Cardiac fibroblast (primary cell): ENCODE measurements around the gene CPB2.

Experiments used
- DNase-seq, 2 donors: peaks; one replicate each; pipeline versions ENCODE4 v3.0.0 to v3.0.0-alpha.2; 2010; ENCODE audit warnings: low read depth in 2 of 2
- H3K4me3 ChIP-seq, 2 donors: replicated peaks in 1 of 2; 1 replicate in 1 of 2; 2 replicates in 1 of 2; pipeline ENCODE4 v1.5.1; 2011; ENCODE audit warnings: low read depth in 2 of 2, low read length in 2 of 2, mild to moderate bottlenecking in 2 of 2, moderate library complexity in 1 of 2
- CTCF ChIP-seq: IDR thresholded peaks from one replicate; pipeline ENCODE4 v1.5.1; 2011; ENCODE audit warnings: low read depth, mild to moderate bottlenecking, low read length, inconsistent platforms

CPB2 gene

GRCh38 chr13:46031581-46032263, 73.1 kb downstream of the CPB2 start:
- no peak overlapping the region for H3K4me3 ChIP-seq
- peak in 1 of 2 donors; percentile 32 for DNase-seq
- no peak for TF ChIP-seq CTCF

GRCh38 chr13:46025157-46025556, 79.7 kb downstream of the CPB2 start:
- DNase-seq = no peak
- no peak for TF ChIP-seq CTCF
- no peak overlapping the region for H3K4me3 ChIP-seq

- DNase-seq = peak; percentile 5 to 55
- TF ChIP-seq CTCF = no peak
- no peak overlapping the region for H3K4me3 ChIP-seq
These were observed 82.4 kb downstream of the CPB2 start for GRCh38 chr13:46022481-46022880.

- no peak for TF ChIP-seq CTCF
- DNase-seq = no peak
- H3K4me3 ChIP-seq = no peak overlapping the region
These were observed 88.6 kb downstream of the CPB2 start for GRCh38 chr13:46016216-46016615.

- DNase-seq = no peak
- H3K4me3 ChIP-seq = no peak overlapping the region
- no peak for TF ChIP-seq CTCF
These were observed 89.5 kb downstream of the CPB2 start for GRCh38 chr13:46015366-46015765.

- no peak for TF ChIP-seq CTCF
- DNase-seq = no peak
- no peak overlapping the region for H3K4me3 ChIP-seq
These were observed 92.4 kb downstream of the CPB2 start for GRCh38 chr13:46012404-46012803.

- TF ChIP-seq CTCF = peak; percentile 35
- DNase-seq = peak; percentile 10 to 14
These were observed 94.7 kb downstream of the CPB2 start for GRCh38 chr13:46010148-46010547.

More at GRCh38 chr13:46010148-46010547, 94.7 kb downstream of the CPB2 start:
- H3K4me3 ChIP-seq = no peak overlapping the region
